Endodermal cell (in vitro differentiated cells): ENCODE data around the gene OGFRL1. TPM values are rescaled to one million over a fixed set of nuclear protein-coding genes. Genes with fewer than 3 reads are reported as not detected.

Experiments
- DNase-seq: peaks from one replicate; pipeline ENCODE4 v3.0.0-alpha.2; 2017
- H3K27ac ChIP-seq: 2 replicates; pipeline ENCODE4 v1.5.1; 2013; ENCODE audit warnings: mild to moderate bottlenecking, low read depth, low read length, moderate library complexity
- H3K27me3 ChIP-seq: 2 replicates; pipeline ENCODE4 v1.6.1; 2013; ENCODE audit warnings: mild to moderate bottlenecking, low read length, moderate library complexity; ENCODE audit not compliant: insufficient read depth, control insufficient read depth, poor library complexity, severe bottlenecking
- H3K36me3 ChIP-seq: 2 replicates; pipeline ENCODE4 v1.7.0; 2013; ENCODE audit warnings: mild to moderate bottlenecking, low read length, moderate library complexity; ENCODE audit not compliant: control insufficient read depth, insufficient read depth
- H3K4me1 ChIP-seq: one replicate; pipeline ENCODE4 v1.7.0; 2013; ENCODE audit warnings: low read length; ENCODE audit not compliant: control insufficient read depth, insufficient read depth
- H3K4me3 ChIP-seq: 2 replicates; pipeline ENCODE4 v1.5.1; 2013; ENCODE audit warnings: mild to moderate bottlenecking, low read length, moderate library complexity
- H3K9ac ChIP-seq: 2 replicates; pipeline ENCODE4 v1.6.1; 2013; ENCODE audit warnings: mild to moderate bottlenecking, low read length, moderate library complexity; ENCODE audit not compliant: poor library complexity, severe bottlenecking; ENCODE audit errors: extremely low read depth
- H3K9me3 ChIP-seq: 2 replicates; pipeline ENCODE4 v1.6.1; 2013; ENCODE audit warnings: mild to moderate bottlenecking, low read length, moderate library complexity; ENCODE audit not compliant: control insufficient read depth
- H3K27ac Mint-ChIP-seq: 2 replicates; pipeline ENCODE4 v1.8.0; 2020; ENCODE audit warnings: mixed read lengths
- H3K27me3 Mint-ChIP-seq: 2 replicates; pipeline ENCODE4 v1.8.0; 2021; ENCODE audit warnings: mild to moderate bottlenecking, mixed read lengths; ENCODE audit not compliant: insufficient read depth
- H3K36me3 Mint-ChIP-seq: 2 replicates; pipeline ENCODE4 v1.8.0; 2020; ENCODE audit warnings: low read depth, mixed read lengths
- H3K4me1 Mint-ChIP-seq: 2 replicates; pipeline ENCODE4 v1.8.0; 2020; ENCODE audit warnings: mixed read lengths
- H3K4me3 Mint-ChIP-seq: 2 replicates; pipeline ENCODE4 v1.8.0; 2020; ENCODE audit warnings: mild to moderate bottlenecking, moderate library complexity, mixed read lengths
- H3K9me3 Mint-ChIP-seq: 2 replicates; pipeline ENCODE4 v1.8.0; 2020; ENCODE audit warnings: mild to moderate bottlenecking, mixed read lengths
- CTCF ChIP-seq: fragments of 200-600 bp; sonication (generic); conservative IDR thresholded peaks from 2 replicates; pipeline ENCODE4 v1.5.0; 2021; ENCODE audit warnings: antibody characterized with exemption, mild to moderate bottlenecking
- WGBS, 2 experiments: methylation state at CpG; one replicate each; pipeline versions ENCODE4 v1.1.5 to v1.1.7; 2013; ENCODE audit warnings: missing lambda C conversion rate in 2 of 2, mixed read lengths in 1 of 2; ENCODE audit not compliant: insufficient coverage in 1 of 2, insufficient read length in 1 of 2; 5-methylcytosine and 5-hydroxymethylcytosine counted together
- total RNA-seq, 2 donors: library from RNA; stranded (reverse); fragmentation: NEBNext Ultra II Directional in 1 of 2; extraction: Animal tissue kit (Norgen Biotek cat#: 25700) in 1 of 2; gene quantifications; 2 replicates in 1 of 2; 3 replicates in 1 of 2; pipeline ENCODE4 v1.2.1, GENCODE V29; 2021

Gene OGFRL1
- total RNA-seq, 2 donors from 2014 or later: 9.1 to 9.4 TPM

GRCh38 chr6:71345476-71346333 lies 57.1 kb downstream of the OGFRL1 start:
- Mint-ChIP-seq H3K27ac (no peak overlapping the region), H3K27me3 (no peaks in the 10 kb centered on the region), H3K36me3 (no peaks in the 10 kb centered on the region), H3K4me1 (no peaks in the 10 kb centered on the region), H3K4me3 (no peak overlapping the region), H3K9me3 (no peaks in the 10 kb centered on the region)
- 78 to 83% methylated on average over 1 to 3 of the region's 5 CpGs for WGBS, 2 experiments
- H3K9ac ChIP-seq: no peak overlapping the region
- DNase-seq: no peak
- no peaks in the 10 kb centered on the region for H3K36me3 ChIP-seq
- H3K4me1 ChIP-seq: no peaks in the 10 kb centered on the region
- H3K27me3 ChIP-seq: peaks cover 6% of the 10 kb centered on the region
- H3K4me3 ChIP-seq: no peak overlapping the region
- no peaks in the 10 kb centered on the region for H3K9me3 ChIP-seq
- TF ChIP-seq CTCF: no peak
- H3K27ac ChIP-seq: peak overlapping the region; percentile 38

- Histone ChIP-seq H3K9me3 (no peaks in the 10 kb centered on the region), H3K4me3 (no peak overlapping the region), H3K27me3 (peaks cover 6% of the 10 kb centered on the region), H3K27ac (no peak overlapping the region), H3K36me3 (no peaks in the 10 kb centered on the region), H3K9ac (no peak overlapping the region), H3K4me1 (no peaks in the 10 kb centered on the region)
- Mint-ChIP-seq H3K36me3 (no peaks in the 10 kb centered on the region), H3K4me3 (no peak overlapping the region), H3K9me3 (no peaks in the 10 kb centered on the region), H3K27ac (no peak overlapping the region), H3K4me1 (no peaks in the 10 kb centered on the region), H3K27me3 (no peaks in the 10 kb centered on the region)
- no peak for DNase-seq
- no peak for TF ChIP-seq CTCF
These were observed 57.7 kb downstream of the OGFRL1 start for GRCh38 chr6:71346334-71346694.

DNA sequence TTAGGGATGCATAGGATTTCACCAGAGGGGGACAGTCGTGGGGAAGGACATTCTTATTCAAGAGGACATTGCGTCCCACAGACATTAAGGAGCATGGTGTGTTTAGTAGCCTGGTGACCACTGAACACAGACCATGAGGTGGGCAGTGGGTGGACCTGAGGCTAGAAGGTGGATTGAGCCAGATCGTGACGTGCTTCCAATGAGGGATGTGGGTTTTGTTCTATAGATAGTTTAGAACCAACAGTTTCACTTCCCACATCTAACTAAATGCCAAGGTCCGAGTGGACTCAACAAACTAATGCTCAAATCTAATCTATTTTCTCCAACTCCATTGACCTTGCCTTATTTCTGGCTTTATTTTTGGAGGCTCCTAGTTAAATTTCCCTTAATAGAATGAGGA lies 58.5 kb downstream of the OGFRL1 start:
- Mint-ChIP-seq H3K27ac (no peak overlapping the region), H3K4me1 (no peaks in the 10 kb centered on the region), H3K4me3 (no peak overlapping the region), H3K9me3 (no peaks in the 10 kb centered on the region), H3K27me3 (no peaks in the 10 kb centered on the region), H3K36me3 (no peaks in the 10 kb centered on the region)
- H3K27ac ChIP-seq: no peak overlapping the region
- H3K9ac ChIP-seq: no peak overlapping the region
- 82 to 92% methylated on average over 2 to 4 of the region's 5 CpGs for WGBS, 2 experiments
- peaks cover 6% of the 10 kb centered on the region for H3K27me3 ChIP-seq
- DNase-seq: no peak
- H3K4me1 ChIP-seq: no peaks in the 10 kb centered on the region
- TF ChIP-seq CTCF: no peak
- H3K36me3 ChIP-seq: no peaks in the 10 kb centered on the region
- H3K9me3 ChIP-seq: no peaks in the 10 kb centered on the region
- H3K4me3 ChIP-seq: no peak overlapping the region
